WI38 (cell line): ENCODE results near the gene ITGB4.
"Not testable (repeated sequence)": the region's sequence is repeated elsewhere in the genome, so short reads cannot be mapped to it uniquely, and the experiment has no call there.

Experiments
- H3K4me3 ChIP-seq: 2 replicates; pipeline ENCODE4 v1.5.1; 2011; ENCODE audit warnings: low read depth, mild to moderate bottlenecking, control low read depth, low read length
- CTCF ChIP-seq: IDR thresholded peaks from 2 replicates; pipeline ENCODE4 v1.5.1; 2012; ENCODE audit warnings: low read depth, mild to moderate bottlenecking, control low read depth, low read length

The ITGB4 gene

GRCh38 chr17:75758131-75758905, 37.1 kb downstream of the ITGB4 start:
- no peak overlapping the region for H3K4me3 ChIP-seq
- TF ChIP-seq CTCF: no peak

DNA sequence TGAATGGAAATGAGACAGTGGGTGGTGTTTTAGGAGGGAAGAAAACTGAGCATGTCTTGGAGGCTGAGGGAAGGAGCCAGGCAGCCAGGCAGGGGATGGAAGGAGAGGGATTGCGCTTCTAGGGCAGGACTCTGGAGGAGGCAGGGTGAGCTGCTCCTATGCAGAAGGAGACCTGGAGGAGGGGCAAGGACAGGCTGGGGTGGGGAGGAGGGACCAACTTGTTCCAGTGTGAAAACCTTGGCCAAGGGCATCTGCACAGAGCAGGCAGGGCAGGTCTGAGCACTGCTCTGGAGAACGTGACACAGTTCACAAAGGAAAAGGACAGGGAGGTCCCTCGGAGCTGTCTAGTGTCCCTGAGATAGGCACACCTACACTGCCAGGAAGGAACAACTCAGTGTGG, 38.2 kb downstream of the ITGB4 start:
- no peak for TF ChIP-seq CTCF
- H3K4me3 ChIP-seq: no peak overlapping the region

GRCh38 chr17:75759978-75760640, 38.9 kb downstream of the ITGB4 start:
- H3K4me3 ChIP-seq: not testable (repeated sequence)

DNA sequence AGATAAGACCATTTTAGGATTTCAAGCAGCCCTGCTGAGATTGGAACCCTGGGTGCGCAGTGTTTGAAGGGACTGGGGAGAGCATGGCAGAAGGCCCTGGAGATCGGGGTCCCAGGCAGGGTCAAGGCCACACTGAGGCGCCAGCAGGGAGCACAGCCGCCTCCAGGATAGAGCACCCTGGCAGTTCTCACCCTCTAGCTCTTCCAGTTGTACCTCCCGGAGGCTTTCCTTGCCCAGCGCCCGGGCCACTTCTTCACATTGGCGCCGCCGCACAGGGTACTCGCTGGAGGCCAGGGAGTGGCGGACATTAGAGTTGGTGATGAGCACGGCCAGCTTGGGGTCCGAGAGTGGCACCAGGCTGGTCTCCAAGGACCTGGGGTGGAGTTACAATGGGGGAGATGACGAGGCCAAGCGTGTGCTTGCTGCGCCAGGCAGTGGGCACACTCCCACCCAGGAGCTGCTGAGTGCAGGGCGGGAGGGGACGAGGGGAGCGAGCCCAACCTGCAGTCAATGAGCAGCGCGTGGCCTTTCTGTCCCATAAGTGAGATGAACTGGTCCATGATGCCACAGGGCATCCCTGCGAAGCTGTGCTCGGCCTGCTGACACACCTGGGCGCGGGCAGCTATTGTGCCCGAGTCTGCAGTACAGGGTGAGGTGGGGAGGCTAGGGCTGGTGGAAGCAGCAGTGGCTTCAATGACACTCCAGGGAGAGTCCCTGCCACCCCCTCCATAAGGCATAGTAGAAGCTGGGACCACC, 41.4 kb downstream of the ITGB4 start:
- TF ChIP-seq CTCF: no peak
- H3K4me3 ChIP-seq: no peak overlapping the region

DNA sequence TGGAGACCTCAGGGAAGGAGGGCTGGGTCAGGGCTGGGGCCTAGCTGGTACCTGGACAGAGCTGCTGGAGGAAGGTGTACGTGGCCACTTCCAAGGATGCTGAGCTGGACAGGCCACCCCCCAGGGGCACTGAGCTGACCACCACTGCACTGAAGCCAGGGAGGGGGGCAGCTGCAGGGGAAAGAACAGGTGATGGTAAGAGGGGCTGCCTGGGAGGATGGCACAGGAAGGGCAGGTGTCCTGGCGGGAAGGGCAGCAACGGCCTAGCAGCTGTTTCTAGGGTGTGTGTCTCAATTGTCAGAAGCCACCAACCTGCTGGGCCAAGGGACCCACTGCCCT, 42.0 kb downstream of the ITGB4 start:
- no peak for TF ChIP-seq CTCF
- no peak overlapping the region for H3K4me3 ChIP-seq

GRCh38 chr17:75763613-75764416, 42.6 kb downstream of the ITGB4 start:
- peak overlapping the region; percentile 70 for H3K4me3 ChIP-seq

DNA sequence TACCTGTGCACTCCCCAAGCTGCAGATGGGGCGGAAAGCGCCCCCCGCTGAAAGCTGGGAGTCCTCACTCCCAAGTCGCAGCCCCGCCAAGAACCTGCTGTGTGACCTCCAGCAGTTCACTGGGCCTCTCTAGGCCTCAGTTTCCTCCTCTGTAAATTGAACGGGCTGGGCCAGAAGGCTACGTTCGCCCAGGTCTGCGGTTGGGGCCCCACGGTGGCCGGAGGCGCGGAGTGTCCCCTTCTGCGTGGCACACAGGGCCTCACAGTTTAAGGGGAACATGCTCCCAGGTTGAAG, 43.1 kb downstream of the ITGB4 start:
- no peak for TF ChIP-seq CTCF
- H3K4me3 ChIP-seq: peak overlapping the region; percentile 70

More at GRCh38 chr17:75763613-75764416, 42.6 kb downstream of the ITGB4 start:
- no peak for TF ChIP-seq CTCF
